ENCODE results near the gene NFE2L3.
A peak's percentile ranks its signal among the peaks of the same experiment; 100 is the strongest.
"Not testable (repeated sequence)": the region's sequence is repeated elsewhere in the genome, so short reads cannot be mapped to it uniquely, and the experiment has no call there.

Gene NFE2L3

GRCh38 chr7:26151953-26152781 is at the start of gene NFE2L3:
Gene NFE2L3 (plus strand): TSS chr7:26152198. CDS start chr7:26152499, 301 bp downstream.
- peak; percentile 77 for DNase-seq

GRCh38 chr7:26103596-26103995 is 48.4 kb upstream of the NFE2L3 start:
- no peak for DNase-seq

GRCh38 chr7:26105236-26105635 is 46.8 kb upstream of the NFE2L3 start:
- no peak for DNase-seq

- DNase-seq, result no peak
Measured at GRCh38 chr7:26105931-26106330, 46.1 kb upstream of the NFE2L3 start.

GRCh38 chr7:26112203-26112740 is 39.7 kb upstream of the NFE2L3 start:
- no peak for DNase-seq

- no peak for DNase-seq
Measured at GRCh38 chr7:26115650-26116049, 36.3 kb upstream of the NFE2L3 start.

GRCh38 chr7:26117142-26117807 is 34.7 kb upstream of the NFE2L3 start:
- no peak for DNase-seq

- no peak for DNase-seq
Measured at GRCh38 chr7:26117970-26118369, 34.0 kb upstream of the NFE2L3 start.

GRCh38 chr7:26122745-26123144 is 29.3 kb upstream of the NFE2L3 start:
- DNase-seq, result no peak

GRCh38 chr7:26124775-26125174 is 27.2 kb upstream of the NFE2L3 start:
- DNase-seq, result not testable (repeated sequence)

- DNase-seq, result no peak
Measured at GRCh38 chr7:26127411-26127810, 24.6 kb upstream of the NFE2L3 start.

GRCh38 chr7:26131056-26131589 is 20.9 kb upstream of the NFE2L3 start:
- no peak for DNase-seq

- DNase-seq, result no peak
Measured at GRCh38 chr7:26135076-26135475, 16.9 kb upstream of the NFE2L3 start.

- DNase-seq, result no peak
Measured at GRCh38 chr7:26135551-26135950, 16.4 kb upstream of the NFE2L3 start.

- DNase-seq, result no peak
Measured at GRCh38 chr7:26136831-26137230, 15.2 kb upstream of the NFE2L3 start.

- DNase-seq, result no peak
Measured at GRCh38 chr7:26140380-26140779, 11.6 kb upstream of the NFE2L3 start.

- no peak for DNase-seq
Measured at GRCh38 chr7:26141077-26141476, 10.9 kb upstream of the NFE2L3 start.

GRCh38 chr7:26143298-26144048 is 8.5 kb upstream of the NFE2L3 start:
- DNase-seq, result no peak

- DNase-seq, result no peak
Measured at GRCh38 chr7:26144184-26145080, 7.6 kb upstream of the NFE2L3 start.

- no peak for DNase-seq
Measured at GRCh38 chr7:26145238-26145637, 6.8 kb upstream of the NFE2L3 start.

GRCh38 chr7:26147030-26147429 is 5.0 kb upstream of the NFE2L3 start:
- no peak for DNase-seq
